ENCODE measurements around the gene TERB1. TPM values are rescaled to one million over a fixed set of nuclear protein-coding genes. Genes with fewer than 3 reads are reported as not detected.
A peak's percentile ranks its signal among the peaks of the same experiment; 100 is the strongest.

The TERB1 gene
- total RNA-seq, 1 donor from 2014 or later, result 0.26 TPM

DNA sequence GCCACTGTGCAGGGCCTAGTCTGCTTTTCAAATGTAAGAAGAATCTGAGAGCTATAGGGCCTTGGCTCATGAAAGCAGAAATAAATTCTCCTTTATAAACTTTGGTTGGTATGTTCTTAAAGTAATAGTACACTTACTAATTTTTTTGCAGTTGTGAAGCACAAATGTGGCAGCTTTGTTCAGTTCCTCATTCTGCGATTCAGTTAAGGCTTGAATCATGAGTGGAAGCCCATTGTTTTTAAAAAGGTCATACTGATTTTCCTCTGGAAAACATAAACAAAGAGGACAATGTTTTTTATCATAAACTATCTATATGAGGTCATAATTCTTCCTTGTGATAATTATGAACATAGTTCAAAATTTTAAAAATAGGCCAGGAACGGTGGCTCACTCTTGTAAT lies 26.4 kb downstream of the TERB1 start:
- Histone ChIP-seq H3K27me3 (ENCODE audit: control insufficient read depth, insufficient read depth, low read length) (no peaks in the 10 kb centered on the region), H3K36me3 (ENCODE audit: control insufficient read depth, insufficient read depth, low read length) (no peaks in the 10 kb centered on the region), H3K4me3 (ENCODE audit: low read depth, low read length) (no peak overlapping the region)
- FAIRE-seq (no peak), DNase-seq (ENCODE audit: low read depth) (no peak)
- no peak for TF ChIP-seq CTCF (IDR thresholded peaks at IDR 0.05; ENCODE audit: insufficient read depth, low read length, severe bottlenecking)

DNA sequence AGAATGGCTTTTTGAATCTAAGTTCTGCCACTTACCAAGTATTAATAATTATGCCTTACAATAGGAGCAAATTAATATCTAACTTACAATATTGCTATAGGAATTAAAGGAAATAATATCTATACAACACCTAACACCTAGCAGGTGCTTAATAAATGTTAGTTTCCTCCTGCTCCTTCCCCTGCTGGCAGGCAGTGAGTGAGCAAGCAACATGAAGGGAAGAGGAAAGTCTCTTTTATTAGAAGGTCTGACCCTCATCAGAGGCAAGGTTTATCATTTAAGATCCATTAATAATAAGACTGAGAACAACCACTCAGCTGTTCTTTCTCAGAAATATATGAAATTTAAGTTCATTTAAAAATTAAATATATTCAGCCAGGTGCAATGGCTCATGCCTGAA lies 43.3 kb downstream of the TERB1 start:
- H3K4me3 ChIP-seq (ENCODE audit: low read depth, low read length), result no peak overlapping the region
- no peaks in the 10 kb centered on the region for H3K27me3 ChIP-seq (ENCODE audit: control insufficient read depth, insufficient read depth, low read length)
- FAIRE-seq, result no peak

GRCh38 chr16:66754819-66755218 lies 46.6 kb downstream of the TERB1 start:
- no peak for TF ChIP-seq CTCF (IDR thresholded peaks at IDR 0.05; ENCODE audit: insufficient read depth, low read length, severe bottlenecking)
- no peak overlapping the region for H3K4me3 ChIP-seq (ENCODE audit: low read depth, low read length)
- H3K36me3 ChIP-seq (ENCODE audit: control insufficient read depth, insufficient read depth, low read length), result no peaks in the 10 kb centered on the region
- DNase-seq (ENCODE audit: low read depth) (no peak), FAIRE-seq (no peak)
- H3K27me3 ChIP-seq (ENCODE audit: control insufficient read depth, insufficient read depth, low read length), result no peaks in the 10 kb centered on the region

More for the DNA sequence above, 43.3 kb downstream of the TERB1 start:
- TF ChIP-seq CTCF (IDR thresholded peaks at IDR 0.05; ENCODE audit: insufficient read depth, low read length, severe bottlenecking), result no peak
- DNase-seq (ENCODE audit: low read depth), result no peak
- no peaks in the 10 kb centered on the region for H3K36me3 ChIP-seq (ENCODE audit: control insufficient read depth, insufficient read depth, low read length)

- Histone ChIP-seq H3K36me3 (ENCODE audit: control insufficient read depth, insufficient read depth, low read length) (peaks cover 2% of the 10 kb centered on the region), H3K27me3 (ENCODE audit: control insufficient read depth, insufficient read depth, low read length) (no peaks in the 10 kb centered on the region), H3K4me3 (ENCODE audit: low read depth, low read length) (no peak overlapping the region)
- no peak for TF ChIP-seq CTCF (IDR thresholded peaks at IDR 0.05; ENCODE audit: insufficient read depth, low read length, severe bottlenecking)
- FAIRE-seq (no peak), DNase-seq (ENCODE audit: low read depth) (no peak)
Measured at GRCh38 chr16:66754211-66754610, 47.2 kb downstream of the TERB1 start.

GRCh38 chr16:66752958-66753357 lies 48.4 kb downstream of the TERB1 start:
- H3K27me3 ChIP-seq (ENCODE audit: control insufficient read depth, insufficient read depth, low read length), result no peaks in the 10 kb centered on the region
- H3K4me3 ChIP-seq (ENCODE audit: low read depth, low read length), result no peak overlapping the region
- DNase-seq (ENCODE audit: low read depth) (no peak), FAIRE-seq (no peak)
- peaks cover 6% of the 10 kb centered on the region for H3K36me3 ChIP-seq (ENCODE audit: control insufficient read depth, insufficient read depth, low read length)
- no peak for TF ChIP-seq CTCF (IDR thresholded peaks at IDR 0.05; ENCODE audit: insufficient read depth, low read length, severe bottlenecking)

- Histone ChIP-seq H3K4me3 (ENCODE audit: low read depth, low read length) (no peak overlapping the region), H3K36me3 (ENCODE audit: control insufficient read depth, insufficient read depth, low read length) (peaks cover 6% of the 10 kb centered on the region), H3K27me3 (ENCODE audit: control insufficient read depth, insufficient read depth, low read length) (no peaks in the 10 kb centered on the region)
- DNase-seq (ENCODE audit: low read depth) (peak; percentile 2), FAIRE-seq (no peak)
- TF ChIP-seq CTCF (IDR thresholded peaks at IDR 0.05; ENCODE audit: insufficient read depth, low read length, severe bottlenecking), result no peak
Measured at GRCh38 chr16:66752379-66752778, 49.0 kb downstream of the TERB1 start.
